SK-N-SH (cell line): ENCODE data around the gene NEK6. TPM values are rescaled to one million over a fixed set of nuclear protein-coding genes. Genes with fewer than 3 reads are reported as not detected.

ENCODE experiments used
- CTCF ChIA-PET: fragments of 300-600, 350-600 bp; formaldehyde crosslinking; extraction: SDS; loops from one replicate; lab custom pipeline; 2021; lab: Yijun Ruan, JAX
- POLR2A ChIA-PET: fragments of 350-600 bp; sonication (Branson Sonifier 250); formaldehyde crosslinking; extraction: SDS; loops from one replicate; lab custom pipeline; 2020; ENCODE audit warnings: antibody characterized with exemption, inconsistent platforms; lab: Yijun Ruan, JAX
- DNase-seq: peaks from one replicate; pipeline ENCODE4 v3.0.0; 2012
- H2AFZ ChIP-seq: fragments of 200-600 bp; sonication (generic); 2 replicates; pipeline ENCODE4 v1.8.1; 2016; ENCODE audit warnings: antibody characterized with exemption, mild to moderate bottlenecking, low read depth
- H3F3A ChIP-seq: fragments of 200-600 bp; sonication (generic); replicated peaks from 2 replicates; pipeline ENCODE3; 2016; ENCODE audit warnings: antibody characterized with exemption, mild to moderate bottlenecking; ENCODE audit not compliant: insufficient read depth
- H3K27ac ChIP-seq, 2 experiments: fragments of 200-500 bp in 1 of 2; fragments of 200-600 bp in 1 of 2; sonication (Bioruptor generic) in 1 of 2; sonication (generic), shearing (Covaris generic) in 1 of 2; 2 replicates each; pipeline versions ENCODE4 v1.5.1 to v1.6.1; 2014 to 2016; ENCODE audit warnings: low read depth in 2 of 2, inconsistent platforms in 1 of 2, low read length in 1 of 2, mild to moderate bottlenecking in 1 of 2, mixed read lengths in 1 of 2
- H3K27me3 ChIP-seq: fragments of 200-600 bp; sonication (generic), shearing (Covaris generic); 2 replicates; pipeline ENCODE4 v1.6.1; 2016; ENCODE audit warnings: mixed run types; ENCODE audit not compliant: insufficient read depth
- H3K36me3 ChIP-seq, 2 experiments: fragments of 200-500 bp in 1 of 2; fragments of 200-600 bp in 1 of 2; sonication (Bioruptor generic) in 1 of 2; sonication (generic) in 1 of 2; replicated peaks in 1 of 2; 2 replicates each; pipeline versions ENCODE3 to v1.5.1; 2014 to 2016; ENCODE audit warnings: low read length in 1 of 2, mild to moderate bottlenecking in 1 of 2; ENCODE audit not compliant: insufficient read depth in 2 of 2, control insufficient read depth in 1 of 2
- H3K4me1 ChIP-seq, 2 experiments: fragments of 200-500 bp in 1 of 2; fragments of 200-600 bp in 1 of 2; sonication (Bioruptor generic) in 1 of 2; sonication (generic), shearing (Covaris generic) in 1 of 2; 2 replicates each; pipeline versions ENCODE4 v1.5.1 to v1.6.1; 2014 to 2016; ENCODE audit warnings: low read depth in 1 of 2, low read length in 1 of 2, mixed run types in 1 of 2; ENCODE audit not compliant: insufficient read depth in 2 of 2, control insufficient read depth in 1 of 2
- H3K4me2 ChIP-seq: fragments of 200-600 bp; sonication (generic), shearing (Covaris generic); 2 replicates; pipeline ENCODE4 v1.6.1; 2017; ENCODE audit warnings: mixed run types
- H3K4me3 ChIP-seq, 2 experiments: fragments of 200-500 bp in 1 of 2; fragments of 200-600 bp in 1 of 2; sonication (Bioruptor generic) in 1 of 2; sonication (generic), shearing (Covaris generic) in 1 of 2; 2 replicates each; pipeline versions ENCODE4 v1.5.1 to v1.8.1; 2014 to 2016; ENCODE audit warnings: low read depth in 2 of 2, inconsistent platforms in 1 of 2, low read length in 1 of 2, mild to moderate bottlenecking in 1 of 2, mixed read lengths in 1 of 2, moderate library complexity in 1 of 2
- H3K79me2 ChIP-seq: fragments of 200-600 bp; sonication (generic); 2 replicates; pipeline ENCODE4 v1.8.1; 2017; ENCODE audit warnings: mild to moderate bottlenecking; ENCODE audit not compliant: insufficient read depth
- H3K9ac ChIP-seq: fragments of 200-600 bp; sonication (generic); 2 replicates; pipeline ENCODE4 v1.6.1; 2017; ENCODE audit warnings: mixed run types
- H3K9me2 ChIP-seq: fragments of 200-600 bp; sonication (generic); 2 replicates; pipeline ENCODE4 v1.6.1; 2017; ENCODE audit warnings: mixed run types
- H3K9me3 ChIP-seq: fragments of 200-600 bp; sonication (generic); 2 replicates; pipeline ENCODE4 v1.6.1; 2017; ENCODE audit warnings: mixed run types, mild to moderate bottlenecking, moderate library complexity
- H4K20me1 ChIP-seq: fragments of 200-600 bp; sonication (generic); 2 replicates; pipeline ENCODE4 v1.6.1; 2017; ENCODE audit warnings: mild to moderate bottlenecking, mixed run types; ENCODE audit not compliant: insufficient read depth
- ELF1 ChIP-seq: IDR thresholded peaks from 2 replicates; pipeline ENCODE4 v1.4.0; 2012
- EP300 ChIP-seq, 2 experiments: IDR thresholded peaks; 2 replicates each; pipeline versions ENCODE4 v1.4.0 to v1.6.1; 2012; ENCODE audit warnings: borderline replicate concordance in 1 of 2, low read depth in 1 of 2, low read length in 1 of 2
- FOSL2 ChIP-seq: IDR thresholded peaks from 2 replicates; pipeline ENCODE4 v1.4.0; 2012; ENCODE audit warnings: low read depth, mild to moderate bottlenecking, moderate library complexity, borderline replicate concordance
- GABPA ChIP-seq: IDR thresholded peaks from 2 replicates; pipeline ENCODE4 v1.4.0; 2012; ENCODE audit warnings: low read depth, mild to moderate bottlenecking
- MAX ChIP-seq: IDR thresholded peaks from 2 replicates; pipeline ENCODE4 v1.4.0; 2012; ENCODE audit warnings: low read depth
- MEF2A ChIP-seq: IDR thresholded peaks from 2 replicates; pipeline ENCODE4 v1.4.0; 2012; ENCODE audit warnings: low read depth, borderline replicate concordance
- MXI1 ChIP-seq: IDR thresholded peaks from 2 replicates; pipeline ENCODE4 v1.6.1; 2012; ENCODE audit warnings: mild to moderate bottlenecking, low read depth, low read length, improper control_type of control experiment
- NFIC ChIP-seq: IDR thresholded peaks from 2 replicates; pipeline ENCODE4 v1.4.0; 2012; ENCODE audit warnings: borderline replicate concordance
- NRF1 ChIP-seq: IDR thresholded peaks from 2 replicates; pipeline ENCODE4 v1.6.1; 2012; ENCODE audit warnings: low read depth, mild to moderate bottlenecking, low read length
- PBX3 ChIP-seq: IDR thresholded peaks from 2 replicates; pipeline ENCODE4; 2012
- POLR2AphosphoS5 ChIP-seq: IDR thresholded peaks from 2 replicates; pipeline ENCODE4 v1.6.1; 2012; ENCODE audit warnings: low read depth, low read length
- RCOR1 ChIP-seq: fragments of 150-350 bp; IDR thresholded peaks from 2 replicates; pipeline ENCODE4 v1.6.1; 2017; ENCODE audit warnings: antibody characterized with exemption, low read length
- TAF1 ChIP-seq: IDR thresholded peaks from 2 replicates; pipeline ENCODE4 v1.6.1; 2012; ENCODE audit warnings: low read depth, mild to moderate bottlenecking, low read length, moderate library complexity, borderline replicate concordance
- USF1 ChIP-seq: IDR thresholded peaks from 2 replicates; pipeline ENCODE4 v1.4.0; 2012; ENCODE audit warnings: low read depth, borderline replicate concordance
- USF2 ChIP-seq: fragments of 150-350 bp; IDR thresholded peaks from 2 replicates; pipeline ENCODE4 v1.6.1; 2017; ENCODE audit warnings: antibody characterized with exemption, low read length, low read depth, borderline replicate concordance
- YY1 ChIP-seq: IDR thresholded peaks from 2 replicates; pipeline ENCODE4 v1.4.0; 2012; ENCODE audit warnings: low read depth, mild to moderate bottlenecking
- WGBS: methylation state at CpG from one replicate; pipeline ENCODE4 v1.1.6; 2017; ENCODE audit warnings: low lambda C conversion rate; 5-methylcytosine and 5-hydroxymethylcytosine counted together
- polyA plus RNA-seq, 3 experiments: library from polyadenylated mRNA; depleted of rRNA; stranded (reverse); fragments of >200 nt; gene quantifications; 2 replicates each; pipeline ENCODE4 v1.2.3, GENCODE V29; 2012

The NEK6 gene
- polyA plus RNA-seq, 1 of the 3 experiments (the other 2 are of a cell fraction): 89.8 TPM

- CTCF ChIA-PET: interaction anchor here (1.7 kb wide), 1 partner anchor 24 kb away, joined by 5 read pairs; no protein-coding TSS in a partner anchor
- DNase-seq: no peak
Observed at GRCh38 chr9:124344291-124345050, 86.7 kb downstream of the NEK6 start.

More at GRCh38 chr9:124344291-124345050, 86.7 kb downstream of the NEK6 start:
- Histone ChIP-seq H3K9me2 (no peaks in the 10 kb centered on the region), H3K27me3 (no peaks in the 10 kb centered on the region), H3K4me3 (no peak overlapping the region), H3K79me2 (no peaks in the 10 kb centered on the region), H3K4me2 (no peak overlapping the region), H2AFZ (no peak overlapping the region), H4K20me1 (0 out of 2 replicates have a peak, but pooled peaks cover 5% of the 10 kb centered on the region), H3K9me3 (no peaks in the 10 kb centered on the region), H3K9ac (no peak overlapping the region), H3F3A (peaks cover 22% of the 10 kb centered on the region), H3K27ac (no peak overlapping the region), H3K36me3 (peaks cover 12 to 55% of the 10 kb centered on the region in 2 experiments), H3K4me1 (peaks cover 15 to 17% of the 10 kb centered on the region in 2 experiments; a peak in 3 of 4 replicates)
- POLR2A ChIA-PET: interaction anchor here (0.5 kb wide), 1 partner anchor 306 kb away, joined by 5 read pairs; no protein-coding TSS in a partner anchor
- 93% methylated on average over 9 of the region's 29 CpGs for WGBS
- TF ChIP-seq MEF2A (no peak), NRF1 (no peak), FOSL2 (no peak), RCOR1 (no peak), NFIC (no peak), EP300 (IDR thresholded peaks at IDR 0.05; ENCODE audit: borderline replicate concordance in 1 of 2, low read depth in 1 of 2, low read length in 1 of 2) (no peak), TAF1 (no peak), POLR2AphosphoS5 (no peak), ELF1 (no peak), YY1 (no peak), USF1 (no peak), USF2 (no peak), MXI1 (no peak), GABPA (no peak), MAX (no peak), PBX3 (no peak)
